ENCODE data around the gene MVB12B. TPM values are rescaled to one million over a fixed set of nuclear protein-coding genes. Genes with fewer than 3 reads are reported as not detected.

MVB12B gene
- total RNA-seq, 2 donors from 2014 or later, result 18.6 to 19.7 TPM

- Mint-ChIP-seq H3K27me3 (ENCODE audit: insufficient read depth) (peaks cover 2% of the 10 kb centered on the region), H3K4me1 (no peaks in the 10 kb centered on the region), H3K4me3 (no peak overlapping the region), H3K27ac (no peak overlapping the region), H3K36me3 (ENCODE audit: low read depth) (no peaks in the 10 kb centered on the region), H3K9me3 (no peaks in the 10 kb centered on the region)
- H3K27ac ChIP-seq (ENCODE audit: low read depth, low read length), result no peak overlapping the region
- WGBS, 2 experiments (ENCODE audit: insufficient coverage in 1 of 2, insufficient read length in 1 of 2), result 91 to 94% methylated on average over 5 of the region's 5 CpGs
- no peaks in the 10 kb centered on the region for H3K27me3 ChIP-seq (ENCODE audit: control insufficient read depth, insufficient read depth, low read length, poor library complexity, severe bottlenecking)
- TF ChIP-seq CTCF (conservative IDR thresholded peaks at IDR 0.05), result no peak
- no peaks in the 10 kb centered on the region for H3K4me1 ChIP-seq (ENCODE audit: control insufficient read depth, insufficient read depth, low read length)
- no peak for DNase-seq
- no peak overlapping the region for H3K9ac ChIP-seq (ENCODE audit: extremely low read depth, low read length, poor library complexity, severe bottlenecking)
- no peaks in the 10 kb centered on the region for H3K36me3 ChIP-seq (ENCODE audit: control insufficient read depth, insufficient read depth, low read length)
- H3K9me3 ChIP-seq (ENCODE audit: control insufficient read depth, low read length), result no peaks in the 10 kb centered on the region
- H3K4me3 ChIP-seq (ENCODE audit: low read length), result no peak overlapping the region
These were observed 31.5 kb upstream of the MVB12B start for GRCh38 chr9:126295082-126295477.

GRCh38 chr9:126295516-126295915 is 31.1 kb upstream of the MVB12B start:
- Histone ChIP-seq H3K36me3 (ENCODE audit: control insufficient read depth, insufficient read depth, low read length) (no peaks in the 10 kb centered on the region), H3K27me3 (ENCODE audit: control insufficient read depth, insufficient read depth, low read length, poor library complexity, severe bottlenecking) (no peaks in the 10 kb centered on the region), H3K4me3 (ENCODE audit: low read length) (no peak overlapping the region), H3K4me1 (ENCODE audit: control insufficient read depth, insufficient read depth, low read length) (no peaks in the 10 kb centered on the region), H3K9ac (ENCODE audit: extremely low read depth, low read length, poor library complexity, severe bottlenecking) (no peak overlapping the region), H3K9me3 (ENCODE audit: control insufficient read depth, low read length) (no peaks in the 10 kb centered on the region), H3K27ac (ENCODE audit: low read depth, low read length) (no peak overlapping the region)
- WGBS, 2 experiments (ENCODE audit: insufficient coverage in 1 of 2, insufficient read length in 1 of 2), result 92% methylated on average over 1 of the region's 1 CpG; no CpG with 5 or more reads in 1 of the 2 experiments
- no peak for TF ChIP-seq CTCF (conservative IDR thresholded peaks at IDR 0.05)
- Mint-ChIP-seq H3K4me1 (no peaks in the 10 kb centered on the region), H3K36me3 (ENCODE audit: low read depth) (no peaks in the 10 kb centered on the region), H3K4me3 (no peak overlapping the region), H3K27ac (no peak overlapping the region), H3K9me3 (no peaks in the 10 kb centered on the region), H3K27me3 (ENCODE audit: insufficient read depth) (peaks cover 2% of the 10 kb centered on the region)
- DNase-seq, result no peak

- Mint-ChIP-seq H3K4me1 (no peaks in the 10 kb centered on the region), H3K9me3 (peaks cover under 1% of the 10 kb centered on the region), H3K4me3 (no peak overlapping the region), H3K36me3 (ENCODE audit: low read depth) (no peaks in the 10 kb centered on the region), H3K27ac (no peak overlapping the region), H3K27me3 (ENCODE audit: insufficient read depth) (peaks cover 2% of the 10 kb centered on the region)
- Histone ChIP-seq H3K36me3 (ENCODE audit: control insufficient read depth, insufficient read depth, low read length) (no peaks in the 10 kb centered on the region), H3K9ac (ENCODE audit: extremely low read depth, low read length, poor library complexity, severe bottlenecking) (no peak overlapping the region), H3K9me3 (ENCODE audit: control insufficient read depth, low read length) (no peaks in the 10 kb centered on the region), H3K4me3 (ENCODE audit: low read length) (no peak overlapping the region), H3K27me3 (ENCODE audit: control insufficient read depth, insufficient read depth, low read length, poor library complexity, severe bottlenecking) (no peaks in the 10 kb centered on the region), H3K27ac (ENCODE audit: low read depth, low read length) (no peak overlapping the region), H3K4me1 (ENCODE audit: control insufficient read depth, insufficient read depth, low read length) (no peaks in the 10 kb centered on the region)
- no peak for TF ChIP-seq CTCF (conservative IDR thresholded peaks at IDR 0.05)
- 85 to 88% methylated on average over 13 to 17 of the region's 17 CpGs for WGBS, 2 experiments (ENCODE audit: insufficient coverage in 1 of 2, insufficient read length in 1 of 2)
- no peak for DNase-seq
These were observed 30.6 kb upstream of the MVB12B start for GRCh38 chr9:126295936-126296600.

Measured in endodermal cell (in vitro differentiated cells).